Measurements from ENCODE around the gene IKZF1. TPM values are rescaled to one million over a fixed set of nuclear protein-coding genes. Genes with fewer than 3 reads are reported as not detected.

The IKZF1 gene
- total and polyA plus RNA-seq, 9 of the 15 experiments (the other 6 are each of a cell fraction or from before 2014, with no cell fraction given): 12.6 to 85.3 (median 44.7) TPM

DNA sequence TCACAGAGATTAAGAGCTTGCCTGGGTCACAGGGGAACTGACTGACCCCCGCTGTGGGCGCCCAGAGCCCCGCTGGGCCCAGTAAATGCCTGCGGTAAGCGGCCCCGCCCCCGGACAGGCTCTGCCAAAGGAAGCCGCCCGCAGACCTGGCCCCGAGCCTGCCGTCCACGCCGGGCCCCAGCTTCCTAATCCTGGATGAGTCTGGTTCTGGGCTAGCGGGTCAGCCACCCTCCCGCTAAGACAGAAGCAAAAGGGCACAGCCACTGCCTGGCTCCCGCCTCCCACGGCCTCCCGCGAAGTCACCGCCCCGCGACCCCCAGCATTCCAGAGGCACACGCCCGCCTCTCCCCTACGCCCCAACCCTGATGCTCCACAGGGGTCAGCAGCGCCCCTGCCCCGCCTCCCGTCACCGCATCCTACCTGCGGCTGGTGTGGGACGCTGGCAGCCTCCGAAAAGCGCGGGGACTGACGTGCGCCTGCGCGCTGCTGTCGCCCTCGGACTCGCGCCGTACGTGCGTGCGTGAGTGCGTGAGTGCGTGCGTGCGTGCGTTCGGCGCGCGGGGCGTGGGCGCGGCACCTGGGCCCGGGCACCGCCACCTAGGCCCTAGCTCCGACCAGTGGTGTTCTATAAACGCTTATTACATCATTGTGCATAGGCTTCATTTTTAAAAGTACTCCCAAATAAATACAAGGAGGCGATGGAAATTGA, 145.5 kb downstream of the IKZF1 start, which contains the start of gene FIGNL1 (continued):
- TF ChIP-seq, protein P1, sequence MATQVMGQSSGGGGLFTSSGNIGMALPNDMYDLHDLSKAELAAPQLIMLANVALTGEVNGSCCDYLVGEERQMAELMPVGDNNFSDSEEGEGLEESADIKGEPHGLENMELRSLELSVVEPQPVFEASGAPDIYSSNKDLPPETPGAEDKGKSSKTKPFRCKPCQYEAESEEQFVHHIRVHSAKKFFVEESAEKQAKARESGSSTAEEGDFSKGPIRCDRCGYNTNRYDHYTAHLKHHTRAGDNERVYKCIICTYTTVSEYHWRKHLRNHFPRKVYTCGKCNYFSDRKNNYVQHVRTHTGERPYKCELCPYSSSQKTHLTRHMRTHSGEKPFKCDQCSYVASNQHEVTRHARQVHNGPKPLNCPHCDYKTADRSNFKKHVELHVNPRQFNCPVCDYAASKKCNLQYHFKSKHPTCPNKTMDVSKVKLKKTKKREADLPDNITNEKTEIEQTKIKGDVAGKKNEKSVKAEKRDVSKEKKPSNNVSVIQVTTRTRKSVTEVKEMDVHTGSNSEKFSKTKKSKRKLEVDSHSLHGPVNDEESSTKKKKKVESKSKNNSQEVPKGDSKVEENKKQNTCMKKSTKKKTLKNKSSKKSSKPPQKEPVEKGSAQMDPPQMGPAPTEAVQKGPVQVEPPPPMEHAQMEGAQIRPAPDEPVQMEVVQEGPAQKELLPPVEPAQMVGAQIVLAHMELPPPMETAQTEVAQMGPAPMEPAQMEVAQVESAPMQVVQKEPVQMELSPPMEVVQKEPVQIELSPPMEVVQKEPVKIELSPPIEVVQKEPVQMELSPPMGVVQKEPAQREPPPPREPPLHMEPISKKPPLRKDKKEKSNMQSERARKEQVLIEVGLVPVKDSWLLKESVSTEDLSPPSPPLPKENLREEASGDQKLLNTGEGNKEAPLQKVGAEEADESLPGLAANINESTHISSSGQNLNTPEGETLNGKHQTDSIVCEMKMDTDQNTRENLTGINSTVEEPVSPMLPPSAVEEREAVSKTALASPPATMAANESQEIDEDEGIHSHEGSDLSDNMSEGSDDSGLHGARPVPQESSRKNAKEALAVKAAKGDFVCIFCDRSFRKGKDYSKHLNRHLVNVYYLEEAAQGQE (IDR thresholded peaks at IDR 0.05; ENCODE audit: borderline replicate concordance): 0 out of 2 replicates have a peak, but pooled peaks have one; percentile 13
- TF ChIP-seq, protein P1 (CRISPR knock-in tag; IDR thresholded peaks at IDR 0.05; ENCODE audit: low read depth): no peak
- 0 out of 2 replicates have a peak, but pooled peaks have one; percentile 57 for TF ChIP-seq ZNF511 (CRISPR knock-in tag; IDR thresholded peaks at IDR 0.05)
- TF ChIP-seq NFE2L1 (tag; IDR thresholded peaks at IDR 0.05; ENCODE audit: borderline replicate concordance, low read depth): no peak
- no peak for TF ChIP-seq NFXL1 (CRISPR knock-in tag; IDR thresholded peaks at IDR 0.05)
- 0 out of 2 replicates have a peak, but pooled peaks have one; percentile 59 for TF ChIP-seq GATAD2B (IDR thresholded peaks at IDR 0.05; ENCODE audit: borderline replicate concordance)
- TF ChIP-seq GTF2F1 (IDR thresholded peaks at IDR 0.05; ENCODE audit: low read depth, low read length): no peak
- TF ChIP-seq TFAP4 (CRISPR knock-in tag; IDR thresholded peaks at IDR 0.05; ENCODE audit: borderline replicate concordance): peak; percentile 58; the same call in 1 of the 2 replicates
- no peak for TF ChIP-seq ZNF217 (CRISPR knock-in tag; IDR thresholded peaks at IDR 0.05)
- TF ChIP-seq NR3C1 (CRISPR knock-in tag; IDR thresholded peaks at IDR 0.05): no peak
- no peak for TF ChIP-seq ZNF449 (CRISPR knock-in tag; IDR thresholded peaks at IDR 0.05)
- peak; percentile 65 for TF ChIP-seq TBP (optimal IDR thresholded peaks at IDR 0.05; ENCODE audit: low read depth, low read length)
- TF ChIP-seq KLF13 (tag; IDR thresholded peaks at IDR 0.05; ENCODE audit: borderline replicate concordance, low read depth): no peak; the same call in 1 of the 2 replicates
- no peak for TF ChIP-seq KDM4B (IDR thresholded peaks at IDR 0.05; ENCODE audit: borderline replicate concordance in 2 of 2, low read depth in 1 of 2)
- no peak for TF ChIP-seq POU5F1 (IDR thresholded peaks at IDR 0.05; ENCODE audit: borderline replicate concordance, low read depth, low read length, partially characterized antibody)
- TF ChIP-seq DPF2 (IDR thresholded peaks at IDR 0.05): no peak
- peak; percentile 40 for TF ChIP-seq TAF9B (IDR thresholded peaks at IDR 0.05; ENCODE audit: partially characterized antibody)
